Testis (tissue), 2 donors: ENCODE results near the gene SCUBE3.

Experiments
- POLR2A ChIP-seq: fragments of 450-650 bp; IDR thresholded peaks from one replicate; pipeline ENCODE4 v1.6.1; 2017; ENCODE audit warnings: antibody characterized with exemption, mild to moderate bottlenecking, moderate library complexity
- TF ChIP-seq, protein P1 (sequence below), 3 experiments: fragments of 450-650 bp in 2 of 3; fragments of 200-600 bp in 1 of 3; sonication (generic) in 1 of 3; IDR thresholded peaks; one replicate each; pipeline ENCODE4 v1.5.1; 2016 to 2019; ENCODE audit warnings: antibody characterized with exemption in 3 of 3, mild to moderate bottlenecking in 2 of 3, moderate library complexity in 1 of 3

DNA sequence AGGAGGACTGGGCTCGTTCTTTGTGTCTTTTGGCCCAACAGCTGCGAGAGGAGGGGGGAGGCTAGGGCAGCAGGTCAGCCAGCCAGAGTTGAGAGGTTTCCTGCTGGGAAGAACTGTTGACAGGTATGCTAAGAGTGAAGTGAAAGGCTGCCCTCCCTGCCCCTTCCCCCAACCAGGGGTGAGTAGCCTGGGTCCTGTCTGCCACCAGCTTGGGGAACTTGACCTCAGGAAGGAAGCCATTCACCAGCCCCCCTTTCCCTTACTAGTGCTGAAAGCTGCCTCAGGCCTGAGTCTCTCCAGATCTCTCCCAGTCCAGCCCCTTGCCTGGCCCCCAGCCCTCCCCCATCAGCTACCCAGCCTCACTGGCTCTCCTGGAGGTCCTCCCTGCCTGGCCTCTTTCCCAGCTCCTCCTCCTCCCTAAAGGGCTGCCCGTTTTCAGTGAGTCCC lies 25.1 kb downstream of the SCUBE3 start:
- no peak for TF ChIP-seq POLR2A
- TF ChIP-seq, protein P1, sequence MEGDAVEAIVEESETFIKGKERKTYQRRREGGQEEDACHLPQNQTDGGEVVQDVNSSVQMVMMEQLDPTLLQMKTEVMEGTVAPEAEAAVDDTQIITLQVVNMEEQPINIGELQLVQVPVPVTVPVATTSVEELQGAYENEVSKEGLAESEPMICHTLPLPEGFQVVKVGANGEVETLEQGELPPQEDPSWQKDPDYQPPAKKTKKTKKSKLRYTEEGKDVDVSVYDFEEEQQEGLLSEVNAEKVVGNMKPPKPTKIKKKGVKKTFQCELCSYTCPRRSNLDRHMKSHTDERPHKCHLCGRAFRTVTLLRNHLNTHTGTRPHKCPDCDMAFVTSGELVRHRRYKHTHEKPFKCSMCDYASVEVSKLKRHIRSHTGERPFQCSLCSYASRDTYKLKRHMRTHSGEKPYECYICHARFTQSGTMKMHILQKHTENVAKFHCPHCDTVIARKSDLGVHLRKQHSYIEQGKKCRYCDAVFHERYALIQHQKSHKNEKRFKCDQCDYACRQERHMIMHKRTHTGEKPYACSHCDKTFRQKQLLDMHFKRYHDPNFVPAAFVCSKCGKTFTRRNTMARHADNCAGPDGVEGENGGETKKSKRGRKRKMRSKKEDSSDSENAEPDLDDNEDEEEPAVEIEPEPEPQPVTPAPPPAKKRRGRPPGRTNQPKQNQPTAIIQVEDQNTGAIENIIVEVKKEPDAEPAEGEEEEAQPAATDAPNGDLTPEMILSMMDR (IDR thresholded peaks at IDR 0.05): no peak
